LNCAP (cell line): Measurements from ENCODE around the gene AXIN1.

Experiments
- CTCF ChIP-seq: fragments of 450-650 bp; IDR thresholded peaks from 2 replicates; pipeline ENCODE4 v1.5.1; 2017; ENCODE audit warnings: mild to moderate bottlenecking

The AXIN1 gene

DNA sequence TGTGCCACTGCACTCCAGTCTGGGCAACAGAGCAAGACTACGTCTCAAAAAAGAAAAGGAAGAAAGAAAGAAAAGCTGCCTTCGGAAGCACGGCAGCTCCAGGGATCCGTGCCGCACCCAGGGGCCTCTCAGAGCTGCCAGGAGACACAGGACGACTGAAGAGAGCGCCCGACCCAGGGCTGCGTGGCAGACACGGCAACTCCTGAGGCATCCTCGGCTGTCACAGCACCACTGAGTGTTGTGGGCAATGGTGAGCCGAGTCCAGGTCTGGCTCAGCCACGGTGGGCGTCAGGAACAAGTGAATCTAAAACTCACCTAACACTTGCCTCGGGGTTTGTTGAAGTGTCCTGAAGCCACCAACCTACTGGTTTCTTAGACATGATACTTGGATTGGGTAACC, 40.8 kb downstream of the AXIN1 start:
- TF ChIP-seq CTCF = no peak

DNA sequence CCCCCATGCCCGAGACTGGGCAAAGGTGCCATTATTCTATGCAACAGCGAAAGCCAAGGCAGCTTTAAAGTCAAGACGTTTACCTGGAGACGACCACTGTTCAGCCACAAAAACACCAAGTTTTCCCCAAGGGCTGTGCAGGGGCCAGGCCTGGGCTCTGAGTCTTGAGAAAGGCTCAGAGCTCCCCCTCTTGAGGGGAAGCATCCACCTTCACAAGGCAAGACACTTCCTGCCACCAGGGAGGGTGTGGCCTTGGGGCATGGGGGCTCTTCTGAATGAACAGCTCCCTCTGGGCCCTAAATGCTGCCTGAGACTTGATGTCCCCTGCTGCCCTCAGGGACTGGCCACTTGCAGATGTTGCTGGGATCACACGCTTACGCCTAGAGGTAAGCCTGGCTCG, 43.0 kb downstream of the AXIN1 start:
- TF ChIP-seq CTCF = no peak

GRCh38 chr16:307691-308312, 44.7 kb downstream of the AXIN1 start:
- TF ChIP-seq CTCF = no peak

DNA sequence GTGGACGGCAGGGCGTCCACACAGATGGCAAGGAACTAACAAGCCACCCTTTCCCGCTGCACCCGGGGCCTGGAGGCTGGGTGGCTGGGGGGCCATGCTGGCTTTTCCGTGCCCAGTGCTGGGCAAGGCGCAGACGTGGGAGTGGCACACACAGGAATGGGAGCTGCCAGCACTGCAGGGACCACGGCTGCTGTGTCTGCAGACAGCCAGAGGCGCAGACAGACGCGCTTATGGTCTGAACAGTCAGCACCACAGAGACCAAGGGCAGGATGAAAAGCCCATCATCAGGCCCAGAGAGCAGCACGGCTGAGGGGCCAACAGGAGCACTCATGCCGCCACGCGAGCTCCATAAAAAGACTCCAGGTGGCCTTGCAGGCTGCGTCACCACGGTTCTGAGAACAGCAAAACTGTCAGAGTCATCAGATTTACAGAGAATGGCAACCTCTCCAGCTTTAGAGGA, 45.6 kb downstream of the AXIN1 start:
- TF ChIP-seq CTCF = no peak

GRCh38 chr16:305916-306626, 46.5 kb downstream of the AXIN1 start:
- no peak for TF ChIP-seq CTCF

GRCh38 chr16:303760-304505, 48.6 kb downstream of the AXIN1 start:
- no peak for TF ChIP-seq CTCF

GRCh38 chr16:301950-302349, 50.6 kb downstream of the AXIN1 start:
- no peak for TF ChIP-seq CTCF
